GM06990 (cell line): Measurements from ENCODE around the gene CLEC4F.

Source experiments
- DNase-seq: peaks from one replicate; pipeline ENCODE4 v3.0.0-alpha.2; 2011; ENCODE audit not compliant: insufficient read length; ENCODE audit errors: extremely low read depth
- H3K27me3 ChIP-seq: replicated peaks from 2 replicates; pipeline ENCODE4 v1.6.0; 2011; ENCODE audit warnings: low read length; ENCODE audit not compliant: control insufficient read depth, insufficient read depth
- H3K36me3 ChIP-seq: 2 replicates; pipeline ENCODE4 v1.5.1; 2011; ENCODE audit warnings: low read length; ENCODE audit not compliant: control insufficient read depth, insufficient read depth
- H3K4me3 ChIP-seq: replicated peaks from 2 replicates; pipeline ENCODE4 v1.5.1; 2011; ENCODE audit warnings: low read depth, mild to moderate bottlenecking, control low read depth, low read length
- TF ChIP-seq, protein P1 (sequence below): IDR thresholded peaks from 2 replicates; pipeline ENCODE4 v1.5.1; 2011; ENCODE audit warnings: low read length, control low read depth, mild to moderate bottlenecking, inconsistent platforms; ENCODE audit not compliant: insufficient read depth, poor library complexity, severe bottlenecking

Gene CLEC4F

DNA sequence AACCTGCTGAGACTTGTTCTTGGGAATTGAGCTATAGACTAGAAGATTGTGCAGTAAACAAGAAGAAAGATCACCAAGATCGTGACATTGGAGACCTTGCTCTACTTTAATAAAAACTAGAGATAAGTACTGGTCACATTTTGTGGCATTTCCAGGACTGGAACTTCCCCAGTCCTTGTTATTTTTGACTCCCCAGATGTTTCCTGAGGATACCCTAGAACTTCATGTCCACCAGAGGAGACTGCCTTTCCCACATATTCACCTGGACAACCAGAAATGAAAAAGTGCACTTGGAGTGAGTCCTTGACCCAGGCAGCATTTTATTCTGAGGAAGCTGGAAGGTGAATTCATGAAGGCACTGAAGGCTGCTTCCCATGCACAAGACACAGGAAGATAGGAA lies 9.5 kb upstream of the CLEC4F start:
- no peaks in the 10 kb centered on the region for H3K36me3 ChIP-seq
- H3K4me3 ChIP-seq = no peak overlapping the region
- TF ChIP-seq, protein P1, sequence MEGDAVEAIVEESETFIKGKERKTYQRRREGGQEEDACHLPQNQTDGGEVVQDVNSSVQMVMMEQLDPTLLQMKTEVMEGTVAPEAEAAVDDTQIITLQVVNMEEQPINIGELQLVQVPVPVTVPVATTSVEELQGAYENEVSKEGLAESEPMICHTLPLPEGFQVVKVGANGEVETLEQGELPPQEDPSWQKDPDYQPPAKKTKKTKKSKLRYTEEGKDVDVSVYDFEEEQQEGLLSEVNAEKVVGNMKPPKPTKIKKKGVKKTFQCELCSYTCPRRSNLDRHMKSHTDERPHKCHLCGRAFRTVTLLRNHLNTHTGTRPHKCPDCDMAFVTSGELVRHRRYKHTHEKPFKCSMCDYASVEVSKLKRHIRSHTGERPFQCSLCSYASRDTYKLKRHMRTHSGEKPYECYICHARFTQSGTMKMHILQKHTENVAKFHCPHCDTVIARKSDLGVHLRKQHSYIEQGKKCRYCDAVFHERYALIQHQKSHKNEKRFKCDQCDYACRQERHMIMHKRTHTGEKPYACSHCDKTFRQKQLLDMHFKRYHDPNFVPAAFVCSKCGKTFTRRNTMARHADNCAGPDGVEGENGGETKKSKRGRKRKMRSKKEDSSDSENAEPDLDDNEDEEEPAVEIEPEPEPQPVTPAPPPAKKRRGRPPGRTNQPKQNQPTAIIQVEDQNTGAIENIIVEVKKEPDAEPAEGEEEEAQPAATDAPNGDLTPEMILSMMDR = no peak
- no peak for DNase-seq
- peaks cover 2% of the 10 kb centered on the region for H3K27me3 ChIP-seq

DNA sequence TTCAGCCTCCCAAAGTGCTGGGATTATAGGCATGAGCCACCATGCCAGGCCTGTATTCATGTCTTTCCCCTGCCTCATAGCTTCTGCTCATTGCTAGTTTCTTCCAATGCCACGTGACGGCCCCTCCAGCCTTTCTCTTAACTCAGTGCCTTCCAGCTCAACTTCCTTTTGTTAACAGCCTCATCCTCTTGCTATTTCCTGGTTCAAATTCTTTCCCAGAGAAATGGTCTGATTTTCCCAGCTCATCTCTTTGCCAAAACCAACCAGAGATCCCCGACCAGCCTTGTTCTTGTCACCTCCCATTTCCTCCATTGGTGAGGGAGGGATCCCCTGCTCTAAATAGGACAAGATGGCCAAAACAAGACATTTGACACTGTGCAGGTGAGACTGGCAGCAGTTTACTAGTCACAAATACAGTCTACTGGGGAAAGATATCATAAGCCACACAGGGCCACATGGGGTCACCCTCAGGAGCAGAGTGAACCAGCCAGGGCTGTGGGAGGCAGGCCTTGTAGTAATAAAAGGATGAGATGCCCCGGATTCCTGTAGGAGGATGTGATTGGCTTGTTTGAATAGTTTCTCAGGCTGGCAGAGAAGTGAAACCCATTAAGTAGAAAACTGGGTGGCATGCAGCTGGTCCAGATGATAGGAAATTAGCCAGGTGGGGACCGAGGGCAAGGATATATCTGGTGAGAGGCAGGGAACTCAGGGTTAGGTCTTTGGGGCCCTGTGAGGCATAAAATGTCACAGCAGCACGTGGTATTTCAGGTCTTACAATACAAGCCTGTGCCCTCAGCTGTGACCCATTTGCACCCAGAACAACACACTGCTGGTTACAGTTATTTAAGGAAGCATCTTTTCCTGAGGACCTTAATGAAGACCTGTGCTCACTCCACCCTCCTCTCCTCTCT lies 8.8 kb upstream of the CLEC4F start:
- TF ChIP-seq, protein P1 = no peak
- H3K4me3 ChIP-seq = no peak overlapping the region
- DNase-seq = no peak
- peaks cover 2% of the 10 kb centered on the region for H3K27me3 ChIP-seq
- no peaks in the 10 kb centered on the region for H3K36me3 ChIP-seq

DNA sequence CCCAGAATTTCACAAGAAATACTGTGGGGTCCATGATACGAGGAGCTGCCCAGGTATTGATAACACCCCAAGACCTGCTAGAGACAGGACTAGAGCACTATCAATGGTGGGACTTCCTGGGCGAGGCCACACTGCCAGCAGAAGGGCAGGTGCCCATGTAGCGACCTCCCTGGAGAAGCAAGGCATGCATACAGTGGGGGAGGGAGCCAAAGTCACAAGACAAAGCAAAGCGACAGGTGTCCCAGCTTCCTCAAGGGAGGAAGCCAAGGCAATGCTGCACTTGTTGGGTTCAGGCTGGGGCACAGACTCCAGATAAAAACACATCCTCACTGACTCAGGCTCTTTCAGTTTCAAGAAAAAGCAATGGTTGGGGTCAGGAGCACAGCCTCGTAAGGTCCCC lies 7.7 kb upstream of the CLEC4F start:
- TF ChIP-seq, protein P1 = no peak
- peaks cover 2% of the 10 kb centered on the region for H3K27me3 ChIP-seq
- no peaks in the 10 kb centered on the region for H3K36me3 ChIP-seq
- H3K4me3 ChIP-seq = no peak overlapping the region
- no peak for DNase-seq

DNA sequence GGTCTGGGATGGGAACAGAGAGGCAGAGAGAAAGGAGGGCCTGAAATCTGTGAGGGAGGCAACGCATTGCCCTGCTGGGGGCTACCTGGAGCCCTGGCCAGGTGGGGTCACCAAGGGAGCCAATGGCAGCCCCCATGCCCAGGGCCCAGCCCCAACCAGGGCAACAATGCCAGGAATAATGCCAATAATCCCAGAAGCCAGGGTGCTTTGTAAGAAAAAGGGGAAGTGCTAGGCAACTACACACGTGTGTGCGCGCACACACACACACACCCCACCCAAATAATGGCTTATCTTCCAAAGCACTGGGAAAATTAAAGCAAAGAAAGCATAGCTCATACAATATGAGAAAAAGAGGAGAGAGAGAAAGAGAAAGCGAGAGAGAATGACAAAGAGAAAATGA lies 7.0 kb upstream of the CLEC4F start:
- DNase-seq = no peak
- Histone ChIP-seq H3K4me3 (no peak overlapping the region), H3K36me3 (no peaks in the 10 kb centered on the region), H3K27me3 (peaks cover 2% of the 10 kb centered on the region)
- TF ChIP-seq, protein P1 = no peak

DNA sequence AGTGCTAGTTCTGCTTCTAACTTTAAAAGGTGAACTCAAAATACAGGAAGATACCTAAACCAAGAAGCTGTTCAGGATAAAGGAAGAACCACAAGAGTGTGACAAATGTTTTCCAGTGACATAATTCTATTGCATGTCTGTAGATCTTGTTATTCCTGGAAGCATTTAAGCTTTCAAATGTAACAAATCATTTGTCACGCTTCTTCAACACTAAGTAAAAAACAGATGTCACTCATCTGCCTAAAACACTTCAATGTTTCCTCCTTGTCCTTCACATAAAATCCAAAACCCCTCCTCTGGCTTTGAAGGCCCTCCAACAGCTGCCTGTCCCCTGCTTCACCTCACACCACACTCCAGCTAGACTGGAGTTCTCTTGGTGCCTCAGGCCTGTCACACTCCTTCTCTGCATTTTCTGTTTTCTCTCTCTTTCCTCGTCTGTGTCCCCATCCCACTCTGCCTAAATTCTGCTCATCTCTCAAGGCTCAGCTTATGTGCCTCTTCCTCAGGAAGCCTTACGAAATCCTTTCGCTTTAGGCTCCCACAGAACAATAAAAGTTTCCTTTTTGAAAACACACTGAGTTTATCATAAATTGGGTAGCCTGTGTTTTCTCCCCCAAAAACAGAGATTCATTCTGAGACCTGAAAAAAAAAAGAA lies 6.4 kb upstream of the CLEC4F start:
- no peaks in the 10 kb centered on the region for H3K36me3 ChIP-seq
- H3K4me3 ChIP-seq = no peak overlapping the region
- peaks cover 2% of the 10 kb centered on the region for H3K27me3 ChIP-seq
- TF ChIP-seq, protein P1 = no peak
- no peak for DNase-seq
